Stomach smooth muscle (tissue), 2 donors: ENCODE data around the gene DLGAP4.

Experiments
- H3K27ac ChIP-seq: one replicate; pipeline ENCODE4 v1.7.0; 2013; ENCODE audit warnings: mild to moderate bottlenecking, low read length, inconsistent platforms
- H3K27me3 ChIP-seq, 2 donors: one replicate each; pipeline ENCODE4 v1.7.0; 2013; ENCODE audit warnings: low read length in 2 of 2; ENCODE audit not compliant: insufficient read depth in 2 of 2, control insufficient read depth in 1 of 2
- H3K36me3 ChIP-seq, 2 donors: one replicate each; pipeline ENCODE4 v1.7.0; 2013; ENCODE audit warnings: low read length in 2 of 2; ENCODE audit not compliant: control insufficient read depth in 2 of 2, insufficient read depth in 2 of 2
- H3K4me1 ChIP-seq: one replicate; pipeline ENCODE4 v1.7.0; 2013; ENCODE audit warnings: low read length; ENCODE audit not compliant: control insufficient read depth, insufficient read depth
- H3K4me3 ChIP-seq, 2 donors: one replicate each; pipeline ENCODE4 v1.7.0; 2013; ENCODE audit warnings: low read length in 2 of 2
- H3K9ac ChIP-seq, 2 donors: one replicate each; pipeline ENCODE4 v1.7.0; 2013; ENCODE audit warnings: low read length in 2 of 2, mild to moderate bottlenecking in 1 of 2
- H3K9me3 ChIP-seq, 2 donors: one replicate each; pipeline ENCODE4 v1.7.0; 2013; ENCODE audit warnings: low read length in 2 of 2; ENCODE audit not compliant: control insufficient read depth in 2 of 2
- donor health status: healthy.
- donor health status: Pancreatic carcinoma.

The DLGAP4 gene

GRCh38 chr20:36317675-36318074 lies 11.5 kb downstream of the DLGAP4 start:
- Histone ChIP-seq H3K9ac (no peak overlapping the region), H3K27me3 (peaks cover 11 to 18% of the 10 kb centered on the region in 2 donors), H3K9me3 (no peaks in the 10 kb centered on the region), H3K4me1 (no peaks in the 10 kb centered on the region), H3K27ac (no peak overlapping the region), H3K4me3 (no peak overlapping the region), H3K36me3 (no peaks in the 10 kb centered on the region)

GRCh38 chr20:36318166-36318565 lies 12.0 kb downstream of the DLGAP4 start:
- Histone ChIP-seq H3K9me3 (no peaks in the 10 kb centered on the region), H3K36me3 (no peaks in the 10 kb centered on the region), H3K4me1 (no peaks in the 10 kb centered on the region), H3K9ac (no peak overlapping the region), H3K4me3 (no peak overlapping the region), H3K27me3 (peaks cover 6 to 13% of the 10 kb centered on the region in 2 donors), H3K27ac (no peak overlapping the region)

- Histone ChIP-seq H3K9ac (no peak overlapping the region), H3K4me3 (no peak overlapping the region), H3K36me3 (no peaks in the 10 kb centered on the region), H3K27ac (no peak overlapping the region), H3K27me3 (peaks cover 4 to 5% of the 10 kb centered on the region in 2 donors), H3K4me1 (no peaks in the 10 kb centered on the region), H3K9me3 (peaks cover 0 to 3% of the 10 kb centered on the region in 2 donors)
These were observed 13.5 kb downstream of the DLGAP4 start for GRCh38 chr20:36319356-36320260.

- H3K9me3 ChIP-seq, result peaks cover 0 to 3% of the 10 kb centered on the region in 2 donors
- no peak overlapping the region for H3K27ac ChIP-seq
- H3K4me1 ChIP-seq, result no peaks in the 10 kb centered on the region
- no peak overlapping the region for H3K9ac ChIP-seq
- no peak overlapping the region for H3K4me3 ChIP-seq
- no peaks in the 10 kb centered on the region for H3K36me3 ChIP-seq
- peaks cover 4 to 5% of the 10 kb centered on the region in 2 donors for H3K27me3 ChIP-seq
These were observed 14.2 kb downstream of the DLGAP4 start for GRCh38 chr20:36320261-36320897.

DNA sequence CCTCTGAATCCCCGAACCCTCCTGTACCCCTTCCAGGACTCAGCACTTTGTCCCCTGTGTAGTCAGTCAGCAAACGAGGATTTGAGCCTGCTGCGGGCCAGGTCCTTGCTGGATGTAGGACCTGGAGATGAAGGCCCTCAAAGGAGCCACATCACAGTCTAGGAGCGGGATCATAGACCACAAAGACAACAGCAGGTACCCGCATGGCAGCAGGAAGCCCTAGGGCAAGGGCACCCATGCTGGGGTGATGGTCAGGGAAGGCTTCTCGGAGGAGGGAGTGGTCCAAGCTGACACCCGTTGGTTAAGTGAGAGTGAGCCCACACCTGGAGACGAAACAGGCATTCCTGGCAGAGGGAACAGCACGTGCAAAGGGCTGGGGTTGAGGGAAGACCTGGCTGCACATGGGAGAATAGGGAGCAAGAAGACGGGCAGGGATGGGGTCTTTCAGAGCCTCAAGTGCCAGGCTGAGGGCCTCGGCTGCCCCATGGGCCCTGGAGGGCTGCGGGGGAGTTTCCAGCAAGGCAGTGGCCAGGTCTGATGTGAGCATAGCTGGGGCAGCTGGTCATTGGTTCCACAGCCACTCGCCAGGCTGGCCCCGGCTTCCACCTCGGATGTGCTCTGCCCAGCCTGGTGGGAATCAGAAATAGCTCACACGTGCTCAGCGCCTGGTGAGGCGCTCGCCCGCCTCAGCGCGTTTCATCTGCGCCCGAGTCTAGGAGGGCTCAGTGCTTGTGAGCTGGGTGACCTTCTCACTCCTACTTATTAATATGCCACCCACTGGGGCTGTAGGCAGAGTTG lies 15.0 kb downstream of the DLGAP4 start:
- no peak overlapping the region for H3K4me3 ChIP-seq
- H3K9me3 ChIP-seq, result peaks cover 0 to 3% of the 10 kb centered on the region in 2 donors
- H3K9ac ChIP-seq, result no peak overlapping the region
- H3K27ac ChIP-seq, result no peak overlapping the region
- H3K36me3 ChIP-seq, result no peaks in the 10 kb centered on the region
- no peaks in the 10 kb centered on the region for H3K4me1 ChIP-seq
- peaks cover 3 to 4% of the 10 kb centered on the region in 2 donors for H3K27me3 ChIP-seq

- no peaks in the 10 kb centered on the region for H3K36me3 ChIP-seq
- peaks cover 2 to 4% of the 10 kb centered on the region in 2 donors for H3K27me3 ChIP-seq
- H3K9me3 ChIP-seq, result peaks cover 0 to 3% of the 10 kb centered on the region in 2 donors
- H3K27ac ChIP-seq, result no peak overlapping the region
- H3K4me1 ChIP-seq, result no peaks in the 10 kb centered on the region
- H3K9ac ChIP-seq, result no peak overlapping the region
- no peak overlapping the region for H3K4me3 ChIP-seq
These were observed 16.0 kb downstream of the DLGAP4 start for GRCh38 chr20:36322131-36322530.

DNA sequence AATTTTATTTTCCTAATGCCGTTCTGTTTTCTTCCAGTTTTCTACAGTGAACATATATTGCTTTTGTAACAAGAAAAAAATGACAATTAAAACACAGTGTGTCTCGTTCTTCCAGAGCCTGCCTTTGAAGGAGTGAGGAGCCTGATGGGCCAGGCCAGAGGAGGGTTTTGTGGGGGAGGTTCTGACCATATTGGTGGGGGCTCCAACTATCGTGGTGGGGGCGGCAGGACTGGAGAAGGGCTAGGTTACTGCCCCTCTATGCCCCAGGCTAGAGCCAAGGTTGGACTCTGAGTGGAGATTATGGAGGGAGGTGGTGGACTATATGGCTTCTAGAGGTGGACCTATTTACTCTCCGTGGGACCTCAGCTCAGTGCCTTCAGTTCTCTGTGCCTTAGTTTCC lies 24.0 kb downstream of the DLGAP4 start:
- H3K36me3 ChIP-seq, result no peaks in the 10 kb centered on the region
- no peak overlapping the region for H3K9ac ChIP-seq
- H3K9me3 ChIP-seq, result no peaks in the 10 kb centered on the region
- H3K4me1 ChIP-seq, result no peaks in the 10 kb centered on the region
- H3K4me3 ChIP-seq, result no peak overlapping the region
- no peak overlapping the region for H3K27ac ChIP-seq
- H3K27me3 ChIP-seq, result peaks cover 15 to 20% of the 10 kb centered on the region in 2 donors

GRCh38 chr20:36331209-36331608 lies 25.1 kb downstream of the DLGAP4 start:
- H3K9me3 ChIP-seq, result no peaks in the 10 kb centered on the region
- no peak overlapping the region for H3K9ac ChIP-seq
- peaks cover 24 to 30% of the 10 kb centered on the region in 2 donors for H3K27me3 ChIP-seq
- H3K4me3 ChIP-seq, result no peak overlapping the region
- no peaks in the 10 kb centered on the region for H3K36me3 ChIP-seq
- H3K27ac ChIP-seq, result no peak overlapping the region
- no peaks in the 10 kb centered on the region for H3K4me1 ChIP-seq

DNA sequence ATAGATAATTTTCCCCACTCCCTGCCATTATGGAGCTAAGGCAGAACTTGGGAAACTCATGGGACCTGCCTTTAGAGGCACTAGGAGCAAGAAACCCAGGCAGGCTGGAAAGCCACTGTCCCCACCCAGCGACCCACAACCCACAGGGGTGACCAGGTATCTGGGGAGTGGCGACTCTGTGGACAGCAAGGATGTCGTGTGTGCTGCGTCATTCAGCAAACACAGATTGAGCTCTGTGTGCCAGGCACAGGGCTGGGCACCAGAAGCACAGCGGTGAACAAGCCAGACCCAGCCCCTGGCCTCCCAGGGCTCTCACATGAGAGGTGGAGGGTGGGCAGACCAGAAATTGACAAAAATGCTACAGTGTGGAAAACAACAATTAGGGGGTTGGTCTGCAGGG lies 27.7 kb downstream of the DLGAP4 start:
- Histone ChIP-seq H3K27ac (no peak overlapping the region), H3K27me3 (peaks cover 24 to 42% of the 10 kb centered on the region in 2 donors), H3K4me3 (no peak overlapping the region), H3K36me3 (no peaks in the 10 kb centered on the region), H3K9me3 (no peaks in the 10 kb centered on the region), H3K9ac (no peak overlapping the region), H3K4me1 (no peaks in the 10 kb centered on the region)

- H3K36me3 ChIP-seq, result no peaks in the 10 kb centered on the region
- H3K4me3 ChIP-seq, result no peak overlapping the region
- peaks cover 24 to 43% of the 10 kb centered on the region in 2 donors for H3K27me3 ChIP-seq
- H3K9ac ChIP-seq, result no peak overlapping the region
- H3K9me3 ChIP-seq, result no peaks in the 10 kb centered on the region
- H3K4me1 ChIP-seq, result no peaks in the 10 kb centered on the region
- no peak overlapping the region for H3K27ac ChIP-seq
These were observed 28.4 kb downstream of the DLGAP4 start for GRCh38 chr20:36334281-36335205.
